ENCODE measurements around the gene MRPL12. TPM values are rescaled to one million over a fixed set of nuclear protein-coding genes. Genes with fewer than 3 reads are reported as not detected.

MRPL12 gene
- total and polyA plus RNA-seq, 2 of the 13 experiments (the other 11 are each of a cell fraction or from before 2014, with no cell fraction given): 39.1 to 94.1 TPM

DNA sequence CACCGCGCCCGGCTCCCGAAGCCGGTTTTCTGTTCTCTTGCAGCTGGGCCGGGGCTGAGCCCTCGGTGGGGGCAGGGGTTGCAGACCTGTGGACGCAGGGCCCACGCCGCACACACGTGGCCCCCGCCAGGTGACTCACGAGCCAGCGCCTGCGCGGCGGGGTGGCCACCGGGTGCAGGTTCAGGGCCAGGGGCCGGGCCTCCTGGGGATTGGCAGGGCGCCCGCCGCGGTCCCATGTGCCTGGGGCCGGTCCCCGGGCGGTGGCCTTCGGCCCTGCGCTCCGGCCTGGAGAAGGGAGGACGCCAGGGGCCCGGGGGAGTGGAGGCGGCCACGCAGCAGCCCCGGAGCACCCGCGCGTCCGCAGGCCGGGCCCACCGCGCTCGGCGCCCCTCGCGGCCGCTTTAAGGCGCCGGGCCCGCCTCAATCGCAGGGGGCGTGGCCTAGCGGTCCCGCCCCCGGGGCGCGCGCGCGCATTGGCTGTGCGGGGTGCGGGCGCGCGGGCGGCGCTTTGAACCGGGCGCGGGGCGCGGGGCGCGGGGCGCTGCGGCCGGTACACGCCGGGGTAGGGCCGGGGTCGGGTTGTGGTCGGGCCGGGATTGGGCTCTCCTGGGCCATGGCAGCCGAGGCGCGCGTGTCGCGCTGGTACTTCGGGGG lies 8.8 kb downstream of the MRPL12 start, which contains the start of gene SLC25A10 (continued):
- TF ChIP-seq ATF4 (CRISPR knock-in tag; IDR thresholded peaks at IDR 0.05) (peak in 1 of 2 experiments; percentile 92; a peak in 2 of 4 replicates), ADNP (CRISPR knock-in tag; IDR thresholded peaks at IDR 0.05) (peak; percentile 65; the same call in 1 of the 2 replicates), GTF3A (CRISPR knock-in tag; conservative IDR thresholded peaks at IDR 0.05) (no peak), ZUFSP (CRISPR knock-in tag; IDR thresholded peaks at IDR 0.05; ENCODE audit: borderline replicate concordance) (no peak), TGIF2 (CRISPR knock-in tag; IDR thresholded peaks at IDR 0.05) (peak; percentile 97), GZF1 (CRISPR knock-in tag; IDR thresholded peaks at IDR 0.05) (peak; percentile 90), REXO4 (CRISPR knock-in tag; IDR thresholded peaks at IDR 0.05; ENCODE audit: borderline replicate concordance) (peak; percentile 99), REL (CRISPR knock-in tag; conservative IDR thresholded peaks at IDR 0.05) (peak; percentile 98), PLRG1 (conservative IDR thresholded peaks at IDR 0.05) (no peak), BRF2 (CRISPR knock-in tag; IDR thresholded peaks at IDR 0.05) (peak; percentile 97), SMARCE1 (IDR thresholded peaks at IDR 0.05; ENCODE audit: borderline replicate concordance) (no peak), CREB1 (IDR thresholded peaks at IDR 0.05) (peak; percentile 70), CREB1 (CRISPR knock-in tag; IDR thresholded peaks at IDR 0.05) (no peak), ZNF724P (CRISPR knock-in tag; IDR thresholded peaks at IDR 0.05; ENCODE audit: borderline replicate concordance) (peak; percentile 95), ZNF253 (CRISPR knock-in tag; IDR thresholded peaks at IDR 0.05; ENCODE audit: borderline replicate concordance) (peak; percentile 99), NR2F2 (IDR thresholded peaks at IDR 0.05; ENCODE audit: borderline replicate concordance, low read depth) (peak; percentile 51; the same call in 1 of the 2 replicates), ZNF441 (CRISPR knock-in tag; IDR thresholded peaks at IDR 0.05; ENCODE audit: borderline replicate concordance) (peak; percentile 96), HOXA5 (CRISPR knock-in tag; IDR thresholded peaks at IDR 0.05) (peak; percentile 99), ZNF331 (CRISPR knock-in tag; IDR thresholded peaks at IDR 0.05) (peak; percentile 100), ZNF44 (CRISPR knock-in tag; IDR thresholded peaks at IDR 0.05) (peak; percentile 76)
- TF ChIP-seq, protein P1, sequence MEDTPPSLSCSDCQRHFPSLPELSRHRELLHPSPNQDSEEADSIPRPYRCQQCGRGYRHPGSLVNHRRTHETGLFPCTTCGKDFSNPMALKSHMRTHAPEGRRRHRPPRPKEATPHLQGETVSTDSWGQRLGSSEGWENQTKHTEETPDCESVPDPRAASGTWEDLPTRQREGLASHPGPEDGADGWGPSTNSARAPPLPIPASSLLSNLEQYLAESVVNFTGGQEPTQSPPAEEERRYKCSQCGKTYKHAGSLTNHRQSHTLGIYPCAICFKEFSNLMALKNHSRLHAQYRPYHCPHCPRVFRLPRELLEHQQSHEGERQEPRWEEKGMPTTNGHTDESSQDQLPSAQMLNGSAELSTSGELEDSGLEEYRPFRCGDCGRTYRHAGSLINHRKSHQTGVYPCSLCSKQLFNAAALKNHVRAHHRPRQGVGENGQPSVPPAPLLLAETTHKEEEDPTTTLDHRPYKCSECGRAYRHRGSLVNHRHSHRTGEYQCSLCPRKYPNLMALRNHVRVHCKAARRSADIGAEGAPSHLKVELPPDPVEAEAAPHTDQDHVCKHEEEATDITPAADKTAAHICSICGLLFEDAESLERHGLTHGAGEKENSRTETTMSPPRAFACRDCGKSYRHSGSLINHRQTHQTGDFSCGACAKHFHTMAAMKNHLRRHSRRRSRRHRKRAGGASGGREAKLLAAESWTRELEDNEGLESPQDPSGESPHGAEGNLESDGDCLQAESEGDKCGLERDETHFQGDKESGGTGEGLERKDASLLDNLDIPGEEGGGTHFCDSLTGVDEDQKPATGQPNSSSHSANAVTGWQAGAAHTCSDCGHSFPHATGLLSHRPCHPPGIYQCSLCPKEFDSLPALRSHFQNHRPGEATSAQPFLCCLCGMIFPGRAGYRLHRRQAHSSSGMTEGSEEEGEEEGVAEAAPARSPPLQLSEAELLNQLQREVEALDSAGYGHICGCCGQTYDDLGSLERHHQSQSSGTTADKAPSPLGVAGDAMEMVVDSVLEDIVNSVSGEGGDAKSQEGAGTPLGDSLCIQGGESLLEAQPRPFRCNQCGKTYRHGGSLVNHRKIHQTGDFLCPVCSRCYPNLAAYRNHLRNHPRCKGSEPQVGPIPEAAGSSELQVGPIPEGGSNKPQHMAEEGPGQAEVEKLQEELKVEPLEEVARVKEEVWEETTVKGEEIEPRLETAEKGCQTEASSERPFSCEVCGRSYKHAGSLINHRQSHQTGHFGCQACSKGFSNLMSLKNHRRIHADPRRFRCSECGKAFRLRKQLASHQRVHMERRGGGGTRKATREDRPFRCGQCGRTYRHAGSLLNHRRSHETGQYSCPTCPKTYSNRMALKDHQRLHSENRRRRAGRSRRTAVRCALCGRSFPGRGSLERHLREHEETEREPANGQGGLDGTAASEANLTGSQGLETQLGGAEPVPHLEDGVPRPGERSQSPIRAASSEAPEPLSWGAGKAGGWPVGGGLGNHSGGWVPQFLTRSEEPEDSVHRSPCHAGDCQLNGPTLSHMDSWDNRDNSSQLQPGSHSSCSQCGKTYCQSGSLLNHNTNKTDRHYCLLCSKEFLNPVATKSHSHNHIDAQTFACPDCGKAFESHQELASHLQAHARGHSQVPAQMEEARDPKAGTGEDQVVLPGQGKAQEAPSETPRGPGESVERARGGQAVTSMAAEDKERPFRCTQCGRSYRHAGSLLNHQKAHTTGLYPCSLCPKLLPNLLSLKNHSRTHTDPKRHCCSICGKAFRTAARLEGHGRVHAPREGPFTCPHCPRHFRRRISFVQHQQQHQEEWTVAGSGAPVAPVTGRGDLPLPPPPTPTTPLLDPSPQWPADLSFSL (CRISPR knock-in tag; IDR thresholded peaks at IDR 0.05): no peak

Measured in HepG2 (cell line).